Testis (tissue), 3 donors: Measurements from ENCODE around the gene ZNF221. TPM values are rescaled to one million over a fixed set of nuclear protein-coding genes. Genes with fewer than 3 reads are reported as not detected.
"Not testable (repeated sequence)": the region's sequence is repeated elsewhere in the genome, so short reads cannot be mapped to it uniquely, and the experiment has no call there.

Experiments
- DNase-seq: peaks from one replicate; pipeline ENCODE4 v3.0.0-alpha.2; 2019
- H3K27ac ChIP-seq, 2 donors: fragments of 200-600 bp; sonication (generic); one replicate each; pipeline ENCODE4 v1.5.1; 2019
- H3K27me3 ChIP-seq: fragments of 200-600 bp; sonication (generic); one replicate; pipeline ENCODE4 v1.5.1; 2019
- H3K36me3 ChIP-seq: fragments of 200-600 bp; sonication (generic); one replicate; pipeline ENCODE4 v1.5.1; 2017; ENCODE audit warnings: low read depth; ENCODE audit errors: missing control alignments
- H3K4me1 ChIP-seq: fragments of 200-600 bp; sonication (generic); one replicate; pipeline ENCODE4 v1.5.1; 2019
- H3K4me3 ChIP-seq, 2 donors: fragments of 200-600 bp; sonication (generic); one replicate each; pipeline ENCODE4 v1.5.1; 2017 to 2019
- H3K9me3 ChIP-seq: fragments of 200-600 bp; sonication (generic); one replicate; pipeline ENCODE4 v1.5.1; 2017
- CTCF ChIP-seq, 3 experiments: fragments of 450-650 bp in 2 of 3; fragments of 200-600 bp in 1 of 3; sonication (generic) in 1 of 3; IDR thresholded peaks; one replicate each; pipeline ENCODE4 v1.5.1; 2016 to 2019; ENCODE audit warnings: antibody characterized with exemption in 3 of 3, mild to moderate bottlenecking in 2 of 3, moderate library complexity in 1 of 3
- POLR2A ChIP-seq: fragments of 450-650 bp; IDR thresholded peaks from one replicate; pipeline ENCODE4 v1.6.1; 2017; ENCODE audit warnings: antibody characterized with exemption, mild to moderate bottlenecking, moderate library complexity
- WGBS, 2 donors: methylation state at CpG; one replicate each; pipeline ENCODE4 v1.1.5; 2018; 5-methylcytosine and 5-hydroxymethylcytosine counted together
- intact Hi-C: fragments of 100-400 bp; cut with DNase I; formaldehyde crosslinking; loops from one replicate; pipeline ENCODE4 v1.15.1; 2023; ENCODE audit warnings: low total_unique reads
- polyA plus RNA-seq: library from polyadenylated mRNA; stranded (reverse); fragments of 350-450 nt; fragmentation: Illumina TruSeq; extraction: RNeasy Lipid Tissue Mini Kit (QIAGEN cat#74804); gene quantifications from one replicate; pipeline ENCODE4 v1.2.3, GENCODE V29; 2014; ENCODE audit warnings: low read depth, low replicate concordance; ENCODE audit not compliant: insufficient read depth
- total RNA-seq, 2 donors: library from RNA; depleted of rRNA; stranded (reverse); fragments of >200 nt; gene quantifications; one replicate each; pipeline ENCODE4 v1.2.3, GENCODE V29; 2016

The ZNF221 gene
- total and polyA plus RNA-seq, 3 donors from 2014 or later: 2.2 to 9.1 (median 8.1) TPM

GRCh38 chr19:43936188-43936587 lies 14.8 kb upstream of the ZNF221 start:
- H3K9me3 ChIP-seq: no peaks in the 10 kb centered on the region
- H3K27ac ChIP-seq: no peak overlapping the region
- no peaks in the 10 kb centered on the region for H3K27me3 ChIP-seq
- no peaks in the 10 kb centered on the region for H3K36me3 ChIP-seq
- intact Hi-C loops: no loop called here
- no peak for TF ChIP-seq CTCF (IDR thresholded peaks at IDR 0.05)
- TF ChIP-seq POLR2A: no peak
- DNase-seq: no peak
- H3K4me3 ChIP-seq: no peak overlapping the region
- peaks cover 8% of the 10 kb centered on the region for H3K4me1 ChIP-seq
- WGBS, 2 donors: 39 to 67% methylated on average over 5 of the region's 5 CpGs

- Histone ChIP-seq H3K27me3 (no peaks in the 10 kb centered on the region), H3K27ac (no peak overlapping the region), H3K9me3 (no peaks in the 10 kb centered on the region), H3K4me1 (no peaks in the 10 kb centered on the region), H3K4me3 (no peak overlapping the region), H3K36me3 (no peaks in the 10 kb centered on the region)
- no peak for TF ChIP-seq CTCF (IDR thresholded peaks at IDR 0.05)
- no peak for TF ChIP-seq POLR2A
- WGBS, 2 donors: 61 to 71% methylated on average over 3 of the region's 3 CpGs
- intact Hi-C loops: no loop called here
- no peak for DNase-seq
Measured at GRCh38 chr19:43939557-43940260, 11.3 kb upstream of the ZNF221 start.

- H3K4me3 ChIP-seq: no peak overlapping the region
- intact Hi-C loops: no loop called here
- WGBS, 2 donors: 77 to 85% methylated on average over 4 of the region's 4 CpGs
- H3K36me3 ChIP-seq: no peaks in the 10 kb centered on the region
- no peaks in the 10 kb centered on the region for H3K4me1 ChIP-seq
- no peak overlapping the region for H3K27ac ChIP-seq
- H3K9me3 ChIP-seq: no peaks in the 10 kb centered on the region
- TF ChIP-seq CTCF (IDR thresholded peaks at IDR 0.05) (no peak), POLR2A (no peak)
- H3K27me3 ChIP-seq: no peaks in the 10 kb centered on the region
- no peak for DNase-seq
Measured at GRCh38 chr19:43940719-43941118, 10.3 kb upstream of the ZNF221 start.

- TF ChIP-seq POLR2A (no peak), CTCF (IDR thresholded peaks at IDR 0.05) (no peak)
- H3K9me3 ChIP-seq: no peaks in the 10 kb centered on the region
- no peak overlapping the region for H3K27ac ChIP-seq
- intact Hi-C loops: no loop called here
- no peaks in the 10 kb centered on the region for H3K27me3 ChIP-seq
- H3K36me3 ChIP-seq: no peaks in the 10 kb centered on the region
- 69 to 77% methylated on average over 5 of the region's 5 CpGs for WGBS, 2 donors
- H3K4me3 ChIP-seq: no peak overlapping the region
- H3K4me1 ChIP-seq: no peaks in the 10 kb centered on the region
- no peak for DNase-seq
Measured at GRCh38 chr19:43941209-43941608, 9.8 kb upstream of the ZNF221 start.

GRCh38 chr19:43947412-43947811 lies 3.6 kb upstream of the ZNF221 start:
- H3K36me3 ChIP-seq, intact Hi-C loops: not testable (repeated sequence)

GRCh38 chr19:43949803-43950202 lies 1.2 kb upstream of the ZNF221 start:
- H3K27ac ChIP-seq, H3K9me3 ChIP-seq, H3K4me3 ChIP-seq, H3K27me3 ChIP-seq, DNase-seq, intact Hi-C loops, H3K36me3 ChIP-seq, H3K4me1 ChIP-seq: not testable (repeated sequence)
- WGBS, 2 donors: 81 to 88% methylated on average over 2 of the region's 2 CpGs

More at GRCh38 chr19:43947412-43947811, 3.6 kb upstream of the ZNF221 start:
- not testable (repeated sequence) for DNase-seq, H3K4me1 ChIP-seq, H3K27ac ChIP-seq, H3K4me3 ChIP-seq, H3K9me3 ChIP-seq, H3K27me3 ChIP-seq
- WGBS, 2 donors: 0 to 4% methylated on average over 1 of the region's 1 CpG
